SK-N-SH treated with all-trans-retinoic acid at 6 μM for 48 hours (cell line): ENCODE results near the gene PLEKHM3.

ENCODE experiments used
- ATAC-seq: fragments of 200-7000 bp; cut with Tn5 transposase; 3 replicates; pipeline ENCODE4 v1.9.1; 2020; ENCODE audit warnings: mild to moderate bottlenecking, moderate library complexity
- ARNTL ChIP-seq: fragments of 450-650 bp; formaldehyde crosslinking; IDR thresholded peaks from 2 replicates; pipeline ENCODE4 v1.5.0; 2020; ENCODE audit warnings: low read depth, mild to moderate bottlenecking, moderate library complexity, borderline replicate concordance
- BACH2 ChIP-seq: fragments of 250-450 bp; sonication (Bioruptor Pico); IDR thresholded peaks from 2 replicates; pipeline ENCODE4 v1.9.0; 2021; ENCODE audit warnings: mild to moderate bottlenecking, borderline replicate concordance
- CREB5 ChIP-seq: fragments of 250-450 bp; sonication (Bioruptor Pico); IDR thresholded peaks from 2 replicates; pipeline ENCODE4 v1.5.1; 2020; ENCODE audit warnings: low read depth, mild to moderate bottlenecking, moderate library complexity
- CSDC2 ChIP-seq: fragments of 250-450 bp; sonication (Bioruptor Pico); IDR thresholded peaks from 2 replicates; pipeline ENCODE4 v1.5.0; 2020; ENCODE audit warnings: mild to moderate bottlenecking, moderate library complexity
- CSRNP3 ChIP-seq: fragments of 250-450 bp; sonication (Bioruptor Pico); IDR thresholded peaks from 2 replicates; pipeline ENCODE4 v1.5.1; 2021; ENCODE audit warnings: mild to moderate bottlenecking, moderate library complexity
- ESRRG ChIP-seq: fragments of 250-450 bp; sonication (Bioruptor Pico); IDR thresholded peaks from 2 replicates; pipeline ENCODE4 v1.6.1; 2021; ENCODE audit warnings: mild to moderate bottlenecking
- GLIS3 ChIP-seq: fragments of 250-450 bp; sonication (Bioruptor Pico); IDR thresholded peaks from 2 replicates; pipeline ENCODE4 v1.5.0; 2020; ENCODE audit warnings: mild to moderate bottlenecking, moderate library complexity
- ISL1 ChIP-seq: fragments of 250-450 bp; sonication (Bioruptor Pico); IDR thresholded peaks from 2 replicates; pipeline ENCODE4 v2.1.2; 2022; ENCODE audit warnings: mild to moderate bottlenecking, moderate library complexity
- OSR1 ChIP-seq: fragments of 250-450 bp; sonication (Bioruptor Pico); IDR thresholded peaks from 2 replicates; pipeline ENCODE4 v1.8.0; 2022; ENCODE audit warnings: moderate library complexity, mild to moderate bottlenecking, inconsistent platforms
- POU6F1 ChIP-seq: fragments of 250-450 bp; sonication (Bioruptor Pico); IDR thresholded peaks from 2 replicates; pipeline ENCODE4 v1.8.0; 2021; ENCODE audit warnings: low read depth, mild to moderate bottlenecking, moderate library complexity, borderline replicate concordance
- RARB ChIP-seq: fragments of 250-450 bp; sonication (Bioruptor Pico); IDR thresholded peaks from 2 replicates; pipeline ENCODE4 v1.8.0; 2021; ENCODE audit warnings: mild to moderate bottlenecking, moderate library complexity
- TCF4 ChIP-seq: fragments of 250-450 bp; sonication (Bioruptor Pico); IDR thresholded peaks from 2 replicates; pipeline ENCODE4 v1.8.0; 2021; ENCODE audit warnings: mild to moderate bottlenecking, moderate library complexity, borderline replicate concordance
- TOX ChIP-seq: fragments of 250-450 bp; sonication (Bioruptor Pico); IDR thresholded peaks from 2 replicates; pipeline ENCODE4 v1.8.0; 2021; ENCODE audit warnings: mild to moderate bottlenecking, moderate library complexity, borderline replicate concordance
- TSHZ2 ChIP-seq: fragments of 250-450 bp; sonication (Bioruptor Pico); IDR thresholded peaks from 2 replicates; pipeline ENCODE4 v1.5.0; 2020; ENCODE audit warnings: mild to moderate bottlenecking, moderate library complexity
- ZFP3 ChIP-seq: fragments of 250-450 bp; sonication (Bioruptor Pico); IDR thresholded peaks from 2 replicates; pipeline ENCODE4 v1.5.0; 2020; ENCODE audit warnings: mild to moderate bottlenecking, moderate library complexity
- ZFP30 ChIP-seq: fragments of 450-650 bp; formaldehyde crosslinking; IDR thresholded peaks from 2 replicates; pipeline ENCODE4 v1.5.0; 2022; ENCODE audit warnings: mild to moderate bottlenecking, moderate library complexity
- ZNF565 ChIP-seq: fragments of 450-650 bp; formaldehyde crosslinking; conservative IDR thresholded peaks from 2 replicates; pipeline ENCODE4 v1.5.0; 2020; ENCODE audit warnings: low read depth, mild to moderate bottlenecking, moderate library complexity
- ZNF70 ChIP-seq: fragments of 450-650 bp; formaldehyde crosslinking; IDR thresholded peaks from 2 replicates; pipeline ENCODE4 v1.5.0; 2020; ENCODE audit warnings: mild to moderate bottlenecking, moderate library complexity
- ZNF8 ChIP-seq: fragments of 450-650 bp; formaldehyde crosslinking; IDR thresholded peaks from 2 replicates; pipeline ENCODE4 v1.5.0; 2020; ENCODE audit warnings: mild to moderate bottlenecking, moderate library complexity

Gene PLEKHM3

GRCh38 chr2:207937823-207938222, 87.5 kb downstream of the PLEKHM3 start:
- no peak for TF ChIP-seq ZNF70
- TF ChIP-seq ZNF8 = no peak
- TF ChIP-seq POU6F1 (CRISPR knock-in tag) = no peak
- TF ChIP-seq ZNF565 (CRISPR knock-in tag) = no peak
- no peak for TF ChIP-seq RARB (CRISPR knock-in tag)
- TF ChIP-seq CSRNP3 (CRISPR knock-in tag) = no peak
- TF ChIP-seq TSHZ2 = no peak
- TF ChIP-seq CREB5 (CRISPR knock-in tag) = no peak
- no peak for TF ChIP-seq TOX (CRISPR knock-in tag)
- no peak for TF ChIP-seq TCF4 (CRISPR knock-in tag)
- TF ChIP-seq ARNTL (CRISPR knock-in tag) = no peak
- TF ChIP-seq ZFP30 (CRISPR knock-in tag) = no peak
- no peak for TF ChIP-seq OSR1
- TF ChIP-seq BACH2 (CRISPR knock-in tag) = no peak
- TF ChIP-seq, all 23 proteins: peak for 0
- no peak for ATAC-seq

GRCh38 chr2:207937253-207937652, 88.1 kb downstream of the PLEKHM3 start:
- TF ChIP-seq RARB (CRISPR knock-in tag) = no peak
- no peak for TF ChIP-seq ARNTL (CRISPR knock-in tag)
- TF ChIP-seq POU6F1 (CRISPR knock-in tag) = no peak
- TF ChIP-seq ZNF565 (CRISPR knock-in tag) = no peak
- no peak for TF ChIP-seq ZFP30 (CRISPR knock-in tag)
- TF ChIP-seq TOX (CRISPR knock-in tag) = no peak
- no peak for TF ChIP-seq OSR1
- no peak for TF ChIP-seq BACH2 (CRISPR knock-in tag)
- TF ChIP-seq ZNF8 = no peak
- no peak for TF ChIP-seq GLIS3
- TF ChIP-seq CSDC2 (CRISPR knock-in tag) = no peak
- TF ChIP-seq ESRRG (CRISPR knock-in tag) = no peak
- no peak for TF ChIP-seq TCF4 (CRISPR knock-in tag)
- TF ChIP-seq TSHZ2 = no peak
- no peak for TF ChIP-seq ZFP3 (CRISPR knock-in tag)
- no peak for TF ChIP-seq CREB5 (CRISPR knock-in tag)
- no peak for TF ChIP-seq ISL1 (CRISPR knock-in tag)
- TF ChIP-seq CSRNP3 (CRISPR knock-in tag) = no peak
- ATAC-seq = no peak
